CD14-positive monocyte (primary cell): ENCODE data around the gene DIAPH2. TPM values are rescaled to one million over a fixed set of nuclear protein-coding genes. Genes with fewer than 3 reads are reported as not detected.

Source experiments
- DNase-seq, 3 donors: peaks; one replicate each; pipeline ENCODE4 v3.0.0-alpha.2; 2011 to 2022
- H2AFZ ChIP-seq: 2 replicates; pipeline ENCODE4 v1.6.0; 2012; ENCODE audit warnings: mild to moderate bottlenecking, low read depth, low read length, inconsistent platforms; ENCODE audit not compliant: insufficient read depth, poor library complexity, severe bottlenecking
- H3K27ac ChIP-seq, 2 donors: 1 replicate in 1 of 2; 2 replicates in 1 of 2; pipeline ENCODE4 v1.5.1; 2012 to 2013; ENCODE audit warnings: low read length in 2 of 2, control low read depth in 1 of 2, inconsistent platforms in 1 of 2, low read depth in 1 of 2, mild to moderate bottlenecking in 1 of 2
- H3K27me3 ChIP-seq, 2 donors: one replicate each; pipeline versions ENCODE4 v1.6.0 to v1.6.1; 2011 to 2013; ENCODE audit warnings: low read length in 2 of 2; ENCODE audit not compliant: control insufficient read depth in 2 of 2, insufficient read depth in 2 of 2
- H3K36me3 ChIP-seq, 2 donors: replicated peaks in 1 of 2; 1 replicate in 1 of 2; 2 replicates in 1 of 2; pipeline versions ENCODE4 v1.5.1 to v1.6.1; 2012 to 2013; ENCODE audit warnings: low read length in 2 of 2, control low read depth in 1 of 2, inconsistent platforms in 1 of 2, mild to moderate bottlenecking in 1 of 2; ENCODE audit not compliant: insufficient read depth in 2 of 2, control insufficient read depth in 1 of 2
- H3K4me1 ChIP-seq, 2 donors: 1 replicate in 1 of 2; 2 replicates in 1 of 2; pipeline versions ENCODE4 v1.5.1 to v1.6.1; 2012 to 2013; ENCODE audit warnings: low read length in 2 of 2, control low read depth in 1 of 2, inconsistent platforms in 1 of 2, mild to moderate bottlenecking in 1 of 2, moderate library complexity in 1 of 2; ENCODE audit not compliant: insufficient read depth in 2 of 2, control insufficient read depth in 1 of 2
- H3K4me2 ChIP-seq: replicated peaks from 2 replicates; pipeline ENCODE3; 2012; ENCODE audit warnings: low read length, moderate library complexity, mild to moderate bottlenecking; ENCODE audit not compliant: poor library complexity, severe bottlenecking; ENCODE audit errors: extremely low read depth
- H3K4me3 ChIP-seq, 3 experiments: fragments of 200-600 bp in 1 of 3; sonication (generic) in 1 of 3; replicated peaks in 1 of 3; 1 replicate in 2 of 3; 2 replicates in 1 of 3; pipeline ENCODE4 v1.5.1; 2011 to 2013; ENCODE audit warnings: low read length in 3 of 3, mild to moderate bottlenecking in 3 of 3, control low read depth in 2 of 3, low read depth in 2 of 3, inconsistent platforms in 1 of 3, moderate library complexity in 1 of 3
- H3K79me2 ChIP-seq: 2 replicates; pipeline ENCODE4 v1.6.0; 2012; ENCODE audit warnings: mild to moderate bottlenecking, control low read depth, inconsistent platforms, low read length, moderate library complexity; ENCODE audit not compliant: insufficient read depth
- H3K9ac ChIP-seq: 2 replicates; pipeline ENCODE4 v1.6.0; 2017; ENCODE audit warnings: low read length, mild to moderate bottlenecking; ENCODE audit not compliant: insufficient read depth, poor library complexity, severe bottlenecking
- H3K9me3 ChIP-seq, 2 donors: replicated peaks in 1 of 2; 1 replicate in 1 of 2; 2 replicates in 1 of 2; pipeline versions ENCODE4 v1.5.1 to v1.6.1; 2012 to 2013; ENCODE audit warnings: low read length in 2 of 2, control low read depth in 1 of 2; ENCODE audit not compliant: control insufficient read depth in 1 of 2, insufficient read depth in 1 of 2
- H4K20me1 ChIP-seq: 2 replicates; pipeline ENCODE4 v1.6.0; 2012; ENCODE audit warnings: mild to moderate bottlenecking, low read length, control low read depth, moderate library complexity; ENCODE audit not compliant: insufficient read depth
- H3K27ac Mint-ChIP-seq, 7 donors: one replicate each; pipeline ENCODE4 v1.8.0; 2020; ENCODE audit warnings: mild to moderate bottlenecking in 7 of 7, mixed read lengths in 7 of 7, moderate library complexity in 6 of 7, inconsistent platforms in 2 of 7
- H3K27me3 Mint-ChIP-seq, 3 donors: one replicate each; pipeline ENCODE4 v1.8.0; 2021 to 2022; ENCODE audit warnings: low read depth in 3 of 3, mild to moderate bottlenecking in 3 of 3, mixed read lengths in 3 of 3, moderate library complexity in 3 of 3, inconsistent platforms in 1 of 3
- H3K36me3 Mint-ChIP-seq, 2 donors: one replicate each; pipeline ENCODE4 v1.8.0; 2020; ENCODE audit warnings: mixed read lengths in 2 of 2, inconsistent platforms in 1 of 2, mild to moderate bottlenecking in 1 of 2
- H3K4me1 Mint-ChIP-seq: one replicate; pipeline ENCODE4 v1.8.0; 2020; ENCODE audit warnings: mild to moderate bottlenecking, mixed read lengths
- H3K4me3 Mint-ChIP-seq, 2 donors: one replicate each; pipeline ENCODE4 v1.8.0; 2020; ENCODE audit warnings: mild to moderate bottlenecking in 2 of 2, mixed read lengths in 2 of 2, moderate library complexity in 1 of 2
- H3K9me3 Mint-ChIP-seq, 7 donors: one replicate each; pipeline ENCODE4 v1.8.0; 2020 to 2022; ENCODE audit warnings: mixed read lengths in 7 of 7, mild to moderate bottlenecking in 6 of 7, moderate library complexity in 6 of 7, inconsistent platforms in 2 of 7
- WGBS: methylation state at CpG from one replicate; pipeline ENCODE4 v1.1.5; 2013; ENCODE audit warnings: missing lambda C conversion rate; ENCODE audit not compliant: insufficient coverage; 5-methylcytosine and 5-hydroxymethylcytosine counted together
- intact Hi-C, 2 donors: fragments of 100-400 bp; cut with micrococcal nuclease; formaldehyde crosslinking; loops; one replicate each; pipeline versions ENCODE4 v1.15.0 to v1.15.1; 2023
- polyA plus RNA-seq, 3 donors: library from polyadenylated mRNA; depleted of rRNA in 1 of 3; unstranded in 2 of 3; stranded (reverse) in 1 of 3; fragments of 300-500 nt in 2 of 3; fragments of >200 nt in 1 of 3; fragmentation: Illumina TruSeq in 2 of 3; gene quantifications; 1 replicate in 2 of 3; 2 replicates in 1 of 3; pipeline ENCODE4 v1.2.3, GENCODE V29; 2012 to 2021
- TF ChIP-seq, protein P1 (sequence below): fragments of 200-600 bp; IDR thresholded peaks from one replicate; pipeline ENCODE4 v1.8.0; 2022; ENCODE audit warnings: antibody characterized with exemption, mild to moderate bottlenecking

The DIAPH2 gene
- polyA plus RNA-seq, 3 donors: 9.5 to 20.5 (median 11.4) TPM

DNA sequence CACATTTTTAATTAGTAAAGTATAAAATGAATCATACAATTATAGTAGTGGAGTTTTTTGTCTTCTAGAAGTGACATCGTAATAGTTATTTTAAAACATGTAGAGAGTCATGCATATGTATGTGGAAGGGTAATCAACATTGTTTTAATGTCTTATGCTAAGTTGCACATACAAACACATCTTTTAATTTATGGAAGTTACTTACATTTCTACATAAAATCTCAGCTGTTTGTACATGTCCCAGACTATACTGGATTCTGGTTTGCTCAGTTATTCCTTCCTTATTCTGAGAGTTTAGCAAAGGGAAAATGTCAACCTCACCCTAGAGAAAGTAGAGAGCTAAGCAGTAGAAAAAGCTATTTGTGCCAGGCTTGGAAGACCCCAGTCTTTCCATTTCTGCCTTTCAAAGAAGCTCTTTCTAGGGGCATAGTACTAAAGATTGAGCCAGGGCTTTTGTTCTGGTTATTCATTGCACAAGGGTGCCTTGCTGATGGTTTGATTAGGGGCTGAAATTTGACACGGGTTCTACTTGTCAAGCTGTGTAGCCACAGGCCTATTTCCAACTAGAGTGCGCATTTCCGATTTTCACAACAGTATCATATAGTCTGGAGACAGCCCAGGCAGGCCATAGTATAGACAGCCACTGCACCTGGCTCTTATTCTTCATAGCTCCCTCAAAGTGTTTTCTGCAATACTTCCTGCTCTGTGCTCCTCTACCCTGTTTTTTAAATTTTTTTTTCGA is 305.4 kb downstream of the DIAPH2 start:
- intact Hi-C loops: no loop called here
- H3K27me3 Mint-ChIP-seq: peaks cover 0 to 3% (median 0%) of the 10 kb centered on the region in 3 donors
- H3K4me3 Mint-ChIP-seq: no peak overlapping the region
- H3K4me1 Mint-ChIP-seq: peaks cover 13% of the 10 kb centered on the region
- TF ChIP-seq, protein P1, sequence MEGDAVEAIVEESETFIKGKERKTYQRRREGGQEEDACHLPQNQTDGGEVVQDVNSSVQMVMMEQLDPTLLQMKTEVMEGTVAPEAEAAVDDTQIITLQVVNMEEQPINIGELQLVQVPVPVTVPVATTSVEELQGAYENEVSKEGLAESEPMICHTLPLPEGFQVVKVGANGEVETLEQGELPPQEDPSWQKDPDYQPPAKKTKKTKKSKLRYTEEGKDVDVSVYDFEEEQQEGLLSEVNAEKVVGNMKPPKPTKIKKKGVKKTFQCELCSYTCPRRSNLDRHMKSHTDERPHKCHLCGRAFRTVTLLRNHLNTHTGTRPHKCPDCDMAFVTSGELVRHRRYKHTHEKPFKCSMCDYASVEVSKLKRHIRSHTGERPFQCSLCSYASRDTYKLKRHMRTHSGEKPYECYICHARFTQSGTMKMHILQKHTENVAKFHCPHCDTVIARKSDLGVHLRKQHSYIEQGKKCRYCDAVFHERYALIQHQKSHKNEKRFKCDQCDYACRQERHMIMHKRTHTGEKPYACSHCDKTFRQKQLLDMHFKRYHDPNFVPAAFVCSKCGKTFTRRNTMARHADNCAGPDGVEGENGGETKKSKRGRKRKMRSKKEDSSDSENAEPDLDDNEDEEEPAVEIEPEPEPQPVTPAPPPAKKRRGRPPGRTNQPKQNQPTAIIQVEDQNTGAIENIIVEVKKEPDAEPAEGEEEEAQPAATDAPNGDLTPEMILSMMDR: no peak
- peaks cover 4 to 5% of the 10 kb centered on the region in 2 donors for H3K36me3 Mint-ChIP-seq
- Histone ChIP-seq H4K20me1 (no peaks in the 10 kb centered on the region), H3K36me3 (no peaks in the 10 kb centered on the region), H3K27ac (no peak overlapping the region), H3K79me2 (no peaks in the 10 kb centered on the region), H3K4me3 (no peak overlapping the region), H3K9me3 (no peaks in the 10 kb centered on the region), H3K4me2 (no peak overlapping the region), H3K4me1 (peaks cover 6 to 12% of the 10 kb centered on the region in 2 donors), H3K27me3 (no peaks in the 10 kb centered on the region), H3K9ac (no peak overlapping the region), H2AFZ (no peak overlapping the region)
- H3K27ac Mint-ChIP-seq: no peak overlapping the region
- WGBS: no CpG with 5 or more reads among the region's 5 CpGs
- DNase-seq: no peak
- peaks cover 0 to 7% (median 0%) of the 10 kb centered on the region in 7 donors for H3K9me3 Mint-ChIP-seq

DNA sequence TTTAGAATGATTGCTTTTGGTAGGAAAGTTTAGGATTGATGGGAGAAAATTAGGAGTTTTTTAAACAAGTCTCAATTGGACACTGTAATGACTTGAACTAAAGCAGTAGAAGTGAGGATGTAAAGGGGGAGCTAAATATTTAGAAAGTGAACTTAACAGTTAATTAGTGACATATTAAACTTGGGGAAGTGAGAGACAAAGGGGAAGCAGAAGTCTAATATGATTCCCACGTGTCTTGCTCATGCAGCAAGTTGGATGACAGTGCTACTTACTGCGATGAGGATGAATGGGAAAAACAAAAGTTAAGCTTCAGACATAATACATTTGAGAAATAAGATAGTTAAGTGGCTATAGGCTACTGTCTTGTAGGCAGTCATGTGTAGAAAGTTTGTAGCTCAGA is 309.5 kb downstream of the DIAPH2 start:
- no peaks in the 10 kb centered on the region for H3K79me2 ChIP-seq
- peaks cover 0 to 7% (median 0%) of the 10 kb centered on the region in 7 donors for H3K9me3 Mint-ChIP-seq
- no peaks in the 10 kb centered on the region for H3K27me3 ChIP-seq
- peaks cover 13% of the 10 kb centered on the region for H3K4me1 Mint-ChIP-seq
- H3K4me2 ChIP-seq: no peak overlapping the region
- H3K4me3 Mint-ChIP-seq: peak overlapping the region in 1 of 2 donors; percentile 10
- no peak overlapping the region for H3K9ac ChIP-seq
- H3K9me3 ChIP-seq: no peaks in the 10 kb centered on the region
- peak overlapping the region; percentile 27 to 73 (median 58) for H3K27ac Mint-ChIP-seq
- no peaks in the 10 kb centered on the region for H3K36me3 ChIP-seq
- WGBS: no CpG with 5 or more reads among the region's 2 CpGs
- H3K27me3 Mint-ChIP-seq: peaks cover 0 to 3% (median 0%) of the 10 kb centered on the region in 3 donors
- no peak overlapping the region for H2AFZ ChIP-seq
- H4K20me1 ChIP-seq: no peaks in the 10 kb centered on the region
- DNase-seq: peak; percentile 41 to 42 (median 41)
- TF ChIP-seq, protein P1: no peak
- H3K36me3 Mint-ChIP-seq: peaks cover 5 to 6% of the 10 kb centered on the region in 2 donors
- intact Hi-C loops: no loop called here
- H3K4me3 ChIP-seq: no peak overlapping the region
- peaks cover 6 to 12% of the 10 kb centered on the region in 2 donors for H3K4me1 ChIP-seq
- H3K27ac ChIP-seq: peak overlapping the region in 1 of 2 donors; percentile 57
